ENCODE data around the gene RBPJL. TPM values are rescaled to one million over a fixed set of nuclear protein-coding genes. Genes with fewer than 3 reads are reported as not detected.

The RBPJL gene
- total RNA-seq, 1 experiment from 2014 or later: not detected

DNA sequence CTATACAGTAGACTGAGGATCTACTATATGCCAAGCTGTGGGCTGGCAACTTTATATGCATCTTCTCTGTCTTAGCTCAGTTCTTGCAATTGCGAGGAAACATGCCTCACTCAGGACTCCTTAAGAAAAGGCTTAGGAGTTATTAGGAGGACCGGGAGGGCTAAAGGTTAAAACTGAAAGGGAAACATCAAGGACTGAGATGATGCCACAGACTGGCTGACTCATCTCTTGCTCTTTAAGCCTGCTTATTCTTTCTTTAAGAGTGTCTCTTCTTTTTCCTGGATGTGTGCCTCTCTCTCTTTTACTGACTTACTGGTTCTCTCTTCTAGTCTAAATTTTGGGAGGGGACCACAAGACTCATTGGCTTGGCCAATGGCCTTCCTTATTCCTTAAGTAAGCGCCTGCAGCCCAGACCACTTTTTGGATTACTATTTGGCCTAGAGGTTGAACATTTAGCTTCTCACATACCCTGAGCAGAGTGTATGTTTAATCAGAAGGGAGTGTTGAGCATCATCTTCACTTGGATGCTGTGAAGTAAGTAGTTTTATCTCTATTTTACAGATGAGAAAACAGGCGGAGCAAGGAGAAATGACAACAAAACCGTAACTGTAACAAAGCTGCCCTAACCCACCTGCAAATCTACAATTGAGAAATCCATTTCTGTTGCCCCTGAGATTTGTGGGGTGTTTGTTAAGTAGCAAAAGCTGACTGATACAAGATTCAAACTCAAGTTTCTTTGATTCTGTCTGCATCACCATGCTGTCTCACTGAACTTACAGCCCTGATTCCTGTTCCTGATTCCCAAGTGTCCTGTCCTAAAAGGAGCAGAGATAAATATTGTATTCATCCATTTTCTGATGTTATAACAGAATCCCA lies 48.8 kb downstream of the RBPJL start:
- no peak for DNase-seq (ENCODE audit: low read depth, low spot score)
- H3K9ac ChIP-seq (ENCODE audit: low read length): no peak overlapping the region
- ChIA-PET RAD21 (ENCODE audit: low non-redundant PET in 1 of 2, low total read pairs in 2 of 2, uncharacterized antibody in 2 of 2, unreplicated experiment in 2 of 2) (interaction anchor here in 1 of 2 experiments (0.7 to 1.0 kb wide), 2 partner anchors 11 to 81 kb away, joined by 3 read pairs; no protein-coding TSS in a partner anchor), CTCF (interaction anchor here (0.8 to 1.4 kb wide), 2 partner anchors 65 to 81 kb away, joined by 3 to 7 read pairs; no protein-coding TSS in a partner anchor), POLR2A (interaction anchor here (1.0 to 1.2 kb wide), 2 partner anchors 8 to 23 kb away, joined by 4 read pairs; partner anchors contain the start of gene TP53TG5)
- no peaks in the 10 kb centered on the region for H3K27me3 ChIP-seq (ENCODE audit: insufficient read depth, low read length)
- peaks cover 50 to 61% of the 10 kb centered on the region in 2 experiments for H3K4me1 ChIP-seq (ENCODE audit: control insufficient read depth in 1 of 2, insufficient read depth in 2 of 2, low read length in 2 of 2)
- no peak overlapping the region for H2AFZ ChIP-seq (ENCODE audit: low read depth, low read length, poor library complexity, severe bottlenecking)
- H3K79me2 ChIP-seq (ENCODE audit: insufficient read depth, low read length): no peaks in the 10 kb centered on the region
- no peaks in the 10 kb centered on the region for H3K36me3 ChIP-seq (ENCODE audit: control insufficient read depth in 1 of 2, insufficient read depth in 2 of 2, low read length in 2 of 2)
- no TSS peak for BruUV-seq (replicated peaks)
- no peak overlapping the region for H3K27ac ChIP-seq (ENCODE audit: low read depth, low read length)
- intact Hi-C loops (cut with micrococcal nuclease): no loop called here
- H3K9me2 ChIP-seq (ENCODE audit: insufficient read depth): no peaks in the 10 kb centered on the region
- peak; percentile 50 for TF ChIP-seq TCF7L2 (IDR thresholded peaks at IDR 0.05; ENCODE audit: borderline replicate concordance, extremely low read depth, insufficient read depth, insufficient read length)
- peak; percentile 58 for TF ChIP-seq FOSL1 (IDR thresholded peaks at IDR 0.05; ENCODE audit: low read depth)
- TF ChIP-seq CTCF (IDR thresholded peaks at IDR 0.05 in 2 of 3, conservative IDR thresholded peaks at IDR 0.05 in 1 of 3; ENCODE audit: borderline replicate concordance in 1 of 3, insufficient read depth in 1 of 3, low read depth in 2 of 3, low read length in 2 of 3): no peak
- TF ChIP-seq ZFX (IDR thresholded peaks at IDR 0.05): no peak
- TF ChIP-seq, protein P1, sequence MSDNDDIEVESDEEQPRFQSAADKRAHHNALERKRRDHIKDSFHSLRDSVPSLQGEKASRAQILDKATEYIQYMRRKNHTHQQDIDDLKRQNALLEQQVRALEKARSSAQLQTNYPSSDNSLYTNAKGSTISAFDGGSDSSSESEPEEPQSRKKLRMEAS (IDR thresholded peaks at IDR 0.05): no peak
- TF ChIP-seq CEBPB (IDR thresholded peaks at IDR 0.05; ENCODE audit: low read depth): peak; percentile 45; the same call in 1 of the 2 replicates
- no peak for TF ChIP-seq ZBTB33 (IDR thresholded peaks at IDR 0.05; ENCODE audit: extremely low read depth, insufficient replicate concordance, low read length)
- TF ChIP-seq ELF1 (IDR thresholded peaks at IDR 0.05; ENCODE audit: borderline replicate concordance, low read depth): no peak
- peak; percentile 62 for TF ChIP-seq JUND (IDR thresholded peaks at IDR 0.05)
- TF ChIP-seq SP1 (IDR thresholded peaks at IDR 0.05; ENCODE audit: low read depth): peak; percentile 33; the same call in 1 of the 2 replicates
- TF ChIP-seq RAD21 (IDR thresholded peaks at IDR 0.05; ENCODE audit: low read depth): no peak
- 0 out of 2 replicates have a peak, but pooled peaks have one; percentile 29 for TF ChIP-seq SIN3A (IDR thresholded peaks at IDR 0.05; ENCODE audit: low read depth)
- no peak for TF ChIP-seq EGR1 (IDR thresholded peaks at IDR 0.05; ENCODE audit: low read depth)
- no peak for TF ChIP-seq POLR2AphosphoS5 (IDR thresholded peaks at IDR 0.05; ENCODE audit: low read depth, low read length)
- TF ChIP-seq POLR2A (IDR thresholded peaks at IDR 0.05; ENCODE audit: borderline replicate concordance, extremely low read depth, insufficient read depth, insufficient read length): no peak
- no peak for TF ChIP-seq CBX3 (IDR thresholded peaks at IDR 0.05; ENCODE audit: low read depth)
- TF ChIP-seq, protein P2, sequence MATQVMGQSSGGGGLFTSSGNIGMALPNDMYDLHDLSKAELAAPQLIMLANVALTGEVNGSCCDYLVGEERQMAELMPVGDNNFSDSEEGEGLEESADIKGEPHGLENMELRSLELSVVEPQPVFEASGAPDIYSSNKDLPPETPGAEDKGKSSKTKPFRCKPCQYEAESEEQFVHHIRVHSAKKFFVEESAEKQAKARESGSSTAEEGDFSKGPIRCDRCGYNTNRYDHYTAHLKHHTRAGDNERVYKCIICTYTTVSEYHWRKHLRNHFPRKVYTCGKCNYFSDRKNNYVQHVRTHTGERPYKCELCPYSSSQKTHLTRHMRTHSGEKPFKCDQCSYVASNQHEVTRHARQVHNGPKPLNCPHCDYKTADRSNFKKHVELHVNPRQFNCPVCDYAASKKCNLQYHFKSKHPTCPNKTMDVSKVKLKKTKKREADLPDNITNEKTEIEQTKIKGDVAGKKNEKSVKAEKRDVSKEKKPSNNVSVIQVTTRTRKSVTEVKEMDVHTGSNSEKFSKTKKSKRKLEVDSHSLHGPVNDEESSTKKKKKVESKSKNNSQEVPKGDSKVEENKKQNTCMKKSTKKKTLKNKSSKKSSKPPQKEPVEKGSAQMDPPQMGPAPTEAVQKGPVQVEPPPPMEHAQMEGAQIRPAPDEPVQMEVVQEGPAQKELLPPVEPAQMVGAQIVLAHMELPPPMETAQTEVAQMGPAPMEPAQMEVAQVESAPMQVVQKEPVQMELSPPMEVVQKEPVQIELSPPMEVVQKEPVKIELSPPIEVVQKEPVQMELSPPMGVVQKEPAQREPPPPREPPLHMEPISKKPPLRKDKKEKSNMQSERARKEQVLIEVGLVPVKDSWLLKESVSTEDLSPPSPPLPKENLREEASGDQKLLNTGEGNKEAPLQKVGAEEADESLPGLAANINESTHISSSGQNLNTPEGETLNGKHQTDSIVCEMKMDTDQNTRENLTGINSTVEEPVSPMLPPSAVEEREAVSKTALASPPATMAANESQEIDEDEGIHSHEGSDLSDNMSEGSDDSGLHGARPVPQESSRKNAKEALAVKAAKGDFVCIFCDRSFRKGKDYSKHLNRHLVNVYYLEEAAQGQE (IDR thresholded peaks at IDR 0.05; ENCODE audit: low read depth): no peak
- H3K4me3 ChIP-seq (replicated peaks in 1 of 2; ENCODE audit: low read depth in 1 of 2, low read length in 2 of 2): no peak overlapping the region
- no peaks in the 10 kb centered on the region for H3K9me3 ChIP-seq (ENCODE audit: control insufficient read depth in 1 of 2, insufficient read depth in 1 of 2, low read depth in 1 of 2, low read length in 2 of 2)
- peak overlapping the region; percentile 49 for H3K4me2 ChIP-seq (ENCODE audit: low read length)
- no peaks in the 10 kb centered on the region for H4K20me1 ChIP-seq (ENCODE audit: insufficient read depth)
- peak; percentile 48 for ATAC-seq
